Lower leg skin (tissue), 3 donors: ENCODE data around the gene GATB.

ENCODE experiments used
- CTCF ChIP-seq, 3 donors: fragments of 450-650 bp; IDR thresholded peaks; one replicate each; pipeline ENCODE4 v1.5.1; 2016; ENCODE audit warnings: antibody characterized with exemption in 3 of 3, mild to moderate bottlenecking in 3 of 3, moderate library complexity in 2 of 3
- POLR2A ChIP-seq, 2 donors: fragments of 450-650 bp; IDR thresholded peaks; one replicate each; pipeline ENCODE4 v1.6.1; 2016 to 2017; ENCODE audit warnings: antibody characterized with exemption in 2 of 2, mild to moderate bottlenecking in 1 of 2, moderate library complexity in 1 of 2

DNA sequence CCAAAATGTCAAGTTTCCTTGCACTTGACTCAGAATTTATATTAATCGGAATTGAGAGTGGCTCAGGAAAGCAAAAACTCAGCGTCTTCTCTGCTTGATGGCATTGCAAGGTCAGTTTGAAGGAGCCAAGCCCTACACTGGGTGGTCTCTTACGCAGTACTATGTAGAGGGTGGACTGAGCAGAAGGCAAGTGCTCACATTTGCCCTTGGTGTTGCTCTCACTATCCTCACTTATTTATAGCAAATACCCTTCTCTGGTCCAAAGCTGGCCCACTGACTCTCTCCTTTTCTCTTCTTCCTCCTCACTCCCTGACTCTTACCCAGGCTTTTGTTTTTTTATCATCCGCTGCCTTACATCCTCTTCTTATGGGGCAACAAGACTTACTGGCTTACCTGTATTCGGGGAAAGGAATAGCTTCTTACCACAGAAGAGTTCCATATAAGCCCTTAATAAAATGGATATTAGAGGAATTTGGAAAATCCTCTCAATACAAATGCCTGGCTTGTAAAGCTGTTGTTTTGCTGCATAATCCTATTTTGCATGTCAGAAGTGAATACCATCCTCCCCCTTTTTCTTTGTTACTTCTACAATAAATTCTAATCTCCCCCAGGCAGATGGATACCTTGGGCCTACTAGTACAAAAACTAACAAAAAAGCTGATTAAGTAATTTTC, 24.8 kb upstream of the GATB start:
- TF ChIP-seq CTCF (IDR thresholded peaks at IDR 0.05) = no peak
- no peak for TF ChIP-seq POLR2A (IDR thresholded peaks at IDR 0.05)
